NCI-H2196 treated with DMSO at 0.1 percent for 48 hours (cell line): Measurements from ENCODE around the gene ERBB2.

ENCODE experiments used
- DNase-seq: peaks from one replicate; lab custom pipeline; 2025; ENCODE audit not compliant: unreplicated experiment; lab: John Stamatoyannopoulos, UW

Gene ERBB2

DNA sequence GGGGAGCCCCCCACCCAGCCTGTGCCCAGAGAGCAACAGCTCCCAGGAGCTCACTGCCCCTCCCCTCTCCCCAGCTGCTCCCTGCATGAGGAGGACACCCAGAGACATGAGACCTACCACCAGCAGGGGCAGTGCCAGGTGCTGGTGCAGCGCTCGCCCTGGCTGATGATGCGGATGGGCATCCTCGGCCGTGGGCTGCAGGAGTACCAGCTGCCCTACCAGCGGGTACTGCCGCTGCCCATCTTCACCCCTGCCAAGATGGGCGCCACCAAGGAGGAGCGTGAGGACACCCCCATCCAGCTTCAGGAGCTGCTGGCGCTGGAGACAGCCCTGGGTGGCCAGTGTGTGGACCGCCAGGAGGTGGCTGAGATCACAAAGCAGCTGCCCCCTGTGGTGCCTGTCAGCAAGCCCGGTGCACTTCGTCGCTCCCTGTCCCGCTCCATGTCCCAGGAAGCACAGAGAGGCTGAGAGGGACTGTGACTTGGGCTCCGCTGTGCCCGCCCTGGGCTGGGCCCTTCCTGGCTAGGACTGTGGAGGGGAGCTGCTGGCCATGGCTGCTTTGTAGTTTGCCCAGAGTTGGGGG, 34.1 kb upstream of the ERBB2 start:
- no peak for DNase-seq

DNA sequence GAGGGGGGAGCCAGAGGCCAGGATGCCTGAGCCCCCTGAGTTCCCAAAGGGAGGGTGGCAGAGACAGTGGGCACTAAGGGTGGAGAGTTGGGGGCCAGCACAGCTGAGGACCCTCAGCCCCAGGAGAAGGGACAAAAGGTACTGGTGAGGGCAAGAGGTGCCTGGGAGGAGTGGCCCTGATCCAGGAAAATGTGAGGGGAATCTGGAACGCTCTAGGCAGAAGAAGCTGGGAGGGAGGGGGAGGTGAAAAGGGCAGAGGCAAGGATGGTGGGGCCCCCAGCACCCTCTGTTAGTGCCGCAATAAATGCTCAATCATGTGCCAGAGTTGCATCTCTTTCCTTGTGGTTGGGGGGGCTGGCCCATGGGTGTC, 33.6 kb upstream of the ERBB2 start:
- no peak for DNase-seq

DNA sequence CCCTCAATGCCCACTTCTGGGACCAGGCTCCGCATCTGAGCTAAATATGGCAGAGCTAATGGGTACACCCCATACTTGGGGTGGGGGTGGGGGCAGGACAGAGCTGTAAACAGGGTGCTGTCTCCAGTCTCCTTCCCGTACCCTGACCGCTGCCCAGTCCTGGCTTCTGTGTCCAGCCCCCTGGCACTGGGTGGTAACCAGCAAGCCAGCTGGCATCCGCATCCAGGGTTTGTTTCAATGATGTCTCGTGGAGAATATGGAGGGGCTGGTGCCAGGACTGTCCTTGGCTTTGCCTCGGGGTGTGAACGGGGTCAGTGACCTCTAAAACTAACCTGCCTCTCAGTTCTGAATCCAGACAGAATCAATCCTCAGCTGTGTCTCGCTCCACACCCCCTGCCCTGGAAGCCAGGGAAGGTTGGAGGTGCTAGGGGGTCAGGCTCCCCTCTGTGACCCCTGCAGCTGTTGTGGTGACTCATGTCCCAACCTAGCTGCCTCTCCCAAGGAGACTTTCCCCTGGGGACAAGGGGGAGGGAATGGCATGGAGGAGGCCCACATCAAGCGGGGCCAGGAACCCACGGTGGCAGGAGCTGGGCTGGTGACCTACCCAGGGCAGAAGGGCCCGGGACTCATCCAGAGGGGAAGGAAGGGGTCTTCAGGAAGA, 33.1 kb upstream of the ERBB2 start:
- DNase-seq: no peak

DNA sequence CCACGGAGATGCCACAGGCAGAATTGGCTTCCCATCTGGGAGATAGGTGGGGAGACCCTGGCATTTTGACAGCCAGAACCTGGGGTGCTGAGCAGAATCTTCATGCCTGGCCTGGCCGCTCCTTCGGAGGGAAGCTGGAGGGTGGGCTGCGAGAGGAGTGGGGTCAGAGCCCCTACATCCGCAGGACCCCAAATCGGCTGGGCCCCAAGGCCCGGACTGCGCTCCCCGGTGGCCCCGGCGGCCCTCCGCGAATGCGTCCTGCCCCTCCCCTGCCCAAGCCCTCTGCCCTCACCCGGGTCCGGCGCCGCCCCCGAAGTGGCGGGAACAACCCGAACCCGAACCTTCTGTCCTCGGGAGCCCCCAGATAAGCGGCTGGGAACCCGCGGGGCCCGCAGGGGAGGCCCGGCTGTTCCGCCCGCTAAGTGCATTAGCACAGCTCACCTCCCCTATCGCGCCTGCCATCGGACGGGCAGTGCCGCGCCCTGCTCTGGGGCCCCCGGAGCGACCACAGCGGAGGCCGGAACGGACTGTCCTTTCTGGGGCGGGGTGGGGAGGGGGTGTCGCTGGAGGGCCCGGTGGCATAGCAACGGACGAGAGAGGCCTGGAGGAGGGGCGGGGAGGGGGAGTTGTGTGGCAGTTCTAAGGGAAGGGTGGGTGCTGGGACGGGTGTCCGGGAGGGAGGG, 32.5 kb upstream of the ERBB2 start:
- no peak for DNase-seq

DNA sequence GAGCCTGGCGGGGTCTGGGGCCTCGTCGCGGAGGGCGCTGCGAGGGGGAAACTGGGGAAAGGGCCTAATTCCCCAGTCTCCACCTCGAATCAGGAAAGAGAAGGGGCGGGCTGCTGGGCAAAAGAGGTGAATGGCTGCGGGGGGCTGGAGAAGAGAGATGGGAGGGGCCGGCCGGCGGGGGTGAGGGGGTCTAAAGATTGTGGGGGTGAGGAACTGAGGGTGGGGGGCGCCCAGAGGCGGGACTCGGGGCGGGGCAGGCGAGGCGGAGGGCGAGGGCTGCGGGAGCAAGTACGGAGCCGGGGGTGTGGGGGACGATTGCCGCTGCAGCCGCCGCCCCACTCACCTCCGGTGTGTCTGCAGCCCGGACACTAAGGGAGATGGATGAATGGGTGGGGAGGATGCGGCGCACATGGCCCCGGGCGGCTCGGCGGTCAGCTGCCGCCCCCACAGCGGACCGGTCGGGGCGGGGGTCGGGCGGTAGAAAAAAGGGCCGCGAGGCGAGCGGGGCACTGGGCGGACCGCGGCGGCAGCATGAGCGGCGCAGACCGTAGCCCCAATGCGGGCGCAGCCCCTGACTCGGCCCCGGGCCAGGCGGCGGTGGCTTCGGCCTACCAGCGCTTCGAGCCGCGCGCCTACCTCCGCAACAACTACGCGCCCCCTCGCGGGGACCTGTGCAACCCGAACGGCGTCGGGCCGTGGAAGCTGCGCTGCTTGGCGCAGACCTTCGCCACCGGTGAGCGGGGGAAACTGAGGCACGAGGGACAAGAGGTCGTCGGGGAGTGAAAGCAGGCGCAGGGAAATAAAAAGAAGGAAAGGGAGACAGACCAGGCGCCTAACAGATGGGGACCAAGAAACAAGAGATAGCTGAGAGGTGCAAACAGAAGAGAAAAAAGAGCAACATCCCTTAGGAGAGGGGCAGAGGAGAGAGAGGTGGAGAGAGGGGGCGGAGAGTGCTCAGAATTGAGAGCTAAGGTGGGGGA, 31.6 kb upstream of the ERBB2 start, which contains the start of gene PNMT:
TSS of gene PNMT (plus strand) at position 509 of the 980 bp plus-strand sequence. CDS start at position 532, 23 bp downstream.
- no peak for DNase-seq

DNA sequence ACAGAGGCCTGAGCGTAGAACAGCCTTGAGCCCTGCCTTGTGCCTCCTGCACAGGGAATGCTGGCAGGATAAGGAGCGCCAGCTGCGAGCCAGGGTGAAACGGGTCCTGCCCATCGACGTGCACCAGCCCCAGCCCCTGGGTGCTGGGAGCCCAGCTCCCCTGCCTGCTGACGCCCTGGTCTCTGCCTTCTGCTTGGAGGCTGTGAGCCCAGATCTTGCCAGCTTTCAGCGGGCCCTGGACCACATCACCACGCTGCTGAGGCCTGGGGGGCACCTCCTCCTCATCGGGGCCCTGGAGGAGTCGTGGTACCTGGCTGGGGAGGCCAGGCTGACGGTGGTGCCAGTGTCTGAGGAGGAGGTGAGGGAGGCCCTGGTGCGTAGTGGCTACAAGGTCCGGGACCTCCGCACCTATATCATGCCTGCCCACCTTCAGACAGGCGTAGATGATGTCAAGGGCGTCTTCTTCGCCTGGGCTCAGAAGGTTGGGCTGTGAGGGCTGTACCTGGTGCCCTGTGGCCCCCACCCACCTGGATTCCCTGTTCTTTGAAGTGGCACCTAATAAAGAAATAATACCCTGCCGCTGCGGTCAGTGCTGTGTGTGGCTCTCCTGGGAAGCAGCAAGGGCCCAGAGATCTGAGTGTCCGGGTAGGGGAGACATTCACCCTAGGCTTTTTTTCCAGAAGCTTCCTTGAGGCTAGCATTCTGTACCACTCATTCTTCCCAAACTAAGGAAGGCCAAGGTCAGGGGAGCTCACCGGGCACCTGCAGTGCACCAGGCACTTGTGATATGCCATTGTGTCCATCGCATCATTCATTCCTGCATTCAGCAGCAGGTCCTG, 29.7 kb upstream of the ERBB2 start:
- DNase-seq: no peak

DNA sequence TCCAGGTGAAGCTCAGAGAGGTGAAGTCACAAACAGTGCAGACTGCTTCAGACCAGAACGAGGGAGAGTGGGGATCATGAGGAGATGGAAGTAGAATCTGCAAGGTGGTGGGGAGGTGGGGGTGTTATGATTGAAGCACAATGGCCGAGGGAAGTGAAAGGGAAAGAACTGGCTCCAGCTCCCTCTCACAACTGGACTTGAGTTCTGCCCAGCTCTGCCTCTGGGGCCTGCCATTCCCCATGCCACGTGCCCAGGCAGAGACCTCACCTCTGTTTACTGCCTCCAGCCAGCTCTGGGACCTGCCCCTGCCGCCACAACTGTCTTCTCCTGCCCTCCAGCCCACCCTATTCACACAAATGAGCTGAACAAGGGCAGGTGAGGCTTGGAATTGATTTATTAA, 29.1 kb upstream of the ERBB2 start:
- DNase-seq: no peak

DNA sequence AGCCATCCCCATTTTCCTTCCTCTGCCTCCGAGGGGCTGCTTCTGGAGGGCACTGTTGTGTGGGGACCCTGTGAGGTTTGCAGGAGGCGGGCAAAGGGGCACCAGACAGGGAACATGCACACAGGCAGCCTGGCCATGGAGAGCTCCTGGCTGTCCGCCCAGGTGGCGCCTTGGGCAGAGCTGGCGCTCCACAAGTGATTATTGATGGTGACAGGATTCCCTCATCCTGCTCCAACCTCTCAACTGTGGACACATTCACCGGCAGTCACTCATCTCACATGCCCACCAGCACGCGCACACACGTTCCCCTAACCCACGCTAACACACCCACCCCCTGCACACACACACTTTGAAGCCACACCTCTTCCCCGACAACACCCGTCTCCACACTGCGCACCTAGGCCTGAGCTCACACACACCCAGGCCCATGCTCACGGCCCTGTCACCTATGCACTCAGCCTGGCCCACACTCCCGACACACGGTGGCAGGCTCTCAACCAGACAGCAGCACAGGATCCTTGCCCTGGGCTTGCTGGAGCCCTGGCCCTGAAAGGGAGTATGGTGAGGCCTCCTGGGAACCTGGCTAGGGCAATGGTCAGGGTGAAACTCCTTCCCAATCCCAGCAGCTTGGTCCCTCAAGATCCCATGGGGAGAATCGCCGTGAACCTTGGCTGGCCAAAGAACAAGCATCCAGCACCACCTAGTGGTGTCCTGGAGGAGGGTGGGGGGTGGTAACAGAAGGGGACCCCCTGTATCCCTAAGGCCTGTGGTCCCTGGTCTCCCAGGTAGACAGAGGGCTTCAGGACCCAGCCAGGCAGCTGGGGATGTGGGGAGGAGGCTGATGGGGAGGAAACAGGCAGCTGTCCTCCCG, 28.0 kb upstream of the ERBB2 start:
- no peak for DNase-seq

DNA sequence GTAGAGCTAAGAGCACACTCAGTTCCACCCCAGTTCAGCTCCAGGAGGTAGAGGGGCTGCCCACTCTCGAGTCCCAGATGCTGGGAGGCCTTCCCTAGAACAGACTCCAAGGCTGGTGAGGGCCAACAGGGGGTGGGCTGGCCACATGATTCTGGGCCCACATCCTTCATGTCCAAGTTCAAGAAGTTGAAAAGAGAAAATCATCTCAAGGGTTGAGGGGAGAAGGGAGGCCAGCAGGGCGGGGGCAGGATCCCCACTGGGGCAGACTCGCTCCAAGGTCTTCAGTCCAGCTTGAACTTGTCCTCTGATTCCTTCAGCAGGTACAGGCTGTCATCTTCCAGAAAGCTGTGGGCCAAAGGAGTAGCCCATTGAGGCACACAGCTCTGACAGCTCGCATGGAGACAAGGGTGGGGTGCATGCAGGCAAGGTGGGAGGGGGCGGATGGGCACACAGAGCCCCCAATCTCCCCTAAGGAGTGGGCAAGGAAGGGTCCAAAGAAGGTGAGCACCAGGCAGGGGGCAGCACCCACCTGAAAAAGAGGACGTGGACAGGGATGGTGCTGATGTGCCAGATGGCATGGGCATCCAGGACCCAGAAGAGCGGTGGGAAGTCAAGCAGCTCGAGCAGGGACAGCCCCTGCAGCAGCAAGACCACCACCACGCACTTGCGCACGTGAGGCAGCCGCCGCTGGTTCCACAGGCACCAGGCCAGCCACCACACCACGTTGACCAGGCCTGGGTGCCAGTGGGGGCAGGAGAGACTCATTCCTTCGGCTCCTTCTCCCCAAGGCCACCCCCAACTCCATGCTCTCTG, 27.1 kb upstream of the ERBB2 start:
- no peak for DNase-seq

DNA sequence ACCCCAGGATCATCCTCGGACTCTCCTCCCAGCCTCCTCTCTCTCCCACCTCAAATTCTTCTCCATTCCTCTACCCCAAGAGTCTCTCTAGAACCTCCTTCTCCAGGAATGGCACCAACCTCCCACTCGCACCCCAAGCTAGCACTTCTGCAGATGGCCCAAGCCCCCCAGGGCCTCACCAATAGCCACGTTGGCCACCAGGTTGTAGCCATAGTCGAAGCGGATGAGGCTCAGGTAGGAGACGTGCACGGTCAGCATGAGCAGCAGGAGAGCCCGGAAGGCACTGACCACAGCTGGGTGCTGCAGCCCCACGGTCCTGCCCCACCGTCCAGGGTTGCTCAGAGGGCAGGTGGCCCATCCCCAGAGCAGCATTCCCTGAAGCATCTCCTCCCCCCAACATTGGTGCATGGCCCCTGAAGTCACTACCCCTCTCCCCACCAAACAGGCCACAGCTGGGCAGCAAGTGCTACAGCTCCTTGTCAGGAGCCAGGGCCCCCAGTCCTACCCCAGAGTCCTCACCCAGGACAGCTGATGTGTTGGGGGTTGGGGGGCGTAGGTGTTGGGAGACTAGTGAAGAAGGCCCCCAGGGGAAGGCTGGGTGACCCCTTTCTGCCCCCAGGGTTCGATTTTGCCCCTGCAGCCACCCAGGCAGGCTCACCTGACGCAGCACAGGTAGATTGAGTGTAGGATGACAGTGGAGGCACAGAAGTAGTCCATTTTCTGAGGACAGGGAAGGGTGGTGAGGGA, 26.4 kb upstream of the ERBB2 start:
- no peak for DNase-seq

DNA sequence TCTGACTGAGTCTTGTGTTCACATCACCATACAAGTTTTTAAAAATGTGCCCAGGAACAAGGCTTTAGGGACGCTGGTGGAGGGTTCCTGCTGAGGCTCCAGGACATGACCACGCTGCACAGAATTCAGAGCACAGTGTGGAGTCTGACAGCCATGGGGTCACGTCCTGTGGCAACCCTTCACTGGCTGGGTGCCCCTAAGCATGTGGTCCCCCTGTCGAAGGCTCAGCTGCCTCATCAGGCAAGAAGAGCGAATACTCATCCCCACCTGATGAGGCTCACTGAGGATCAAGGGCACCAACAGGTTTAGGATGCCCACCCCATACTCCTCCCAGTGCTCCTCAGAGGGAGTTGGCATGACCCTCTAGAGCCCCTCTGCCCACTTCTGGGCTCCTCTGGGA, 25.7 kb upstream of the ERBB2 start:
- no peak for DNase-seq

DNA sequence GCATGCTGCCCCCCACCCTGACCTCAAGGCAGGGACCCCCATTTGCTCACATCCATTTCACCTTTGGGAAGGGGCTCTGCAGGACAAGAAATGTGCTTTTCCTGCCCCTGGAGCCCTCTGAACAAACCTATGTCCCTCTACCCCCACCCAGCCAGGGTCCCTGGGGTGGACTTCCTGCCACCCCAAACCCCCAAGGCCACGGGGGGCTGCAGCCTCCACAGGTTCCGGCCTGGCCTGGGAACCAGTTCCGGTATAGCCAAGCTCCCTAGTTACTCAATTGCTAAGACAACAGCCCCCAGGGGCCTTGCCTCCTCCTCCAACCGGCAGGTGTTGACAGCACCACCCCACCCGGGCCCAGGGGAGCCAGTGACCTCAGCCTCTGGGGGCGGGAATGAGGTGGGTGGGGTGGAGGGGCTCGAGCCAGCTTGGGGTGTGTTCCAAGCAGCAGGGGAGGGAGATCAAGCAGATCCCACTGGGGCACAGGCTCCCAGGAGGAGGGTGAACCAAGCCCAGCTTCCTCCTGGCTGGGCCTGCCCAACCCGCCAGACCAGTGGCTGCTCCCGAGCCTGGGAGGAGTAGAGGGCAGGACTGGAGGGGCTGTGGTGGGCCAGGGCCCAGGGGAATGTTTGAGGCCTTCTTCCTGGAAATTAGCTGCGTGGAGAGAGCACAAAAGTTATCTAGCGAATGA, 25.0 kb upstream of the ERBB2 start:
- DNase-seq: no peak

DNA sequence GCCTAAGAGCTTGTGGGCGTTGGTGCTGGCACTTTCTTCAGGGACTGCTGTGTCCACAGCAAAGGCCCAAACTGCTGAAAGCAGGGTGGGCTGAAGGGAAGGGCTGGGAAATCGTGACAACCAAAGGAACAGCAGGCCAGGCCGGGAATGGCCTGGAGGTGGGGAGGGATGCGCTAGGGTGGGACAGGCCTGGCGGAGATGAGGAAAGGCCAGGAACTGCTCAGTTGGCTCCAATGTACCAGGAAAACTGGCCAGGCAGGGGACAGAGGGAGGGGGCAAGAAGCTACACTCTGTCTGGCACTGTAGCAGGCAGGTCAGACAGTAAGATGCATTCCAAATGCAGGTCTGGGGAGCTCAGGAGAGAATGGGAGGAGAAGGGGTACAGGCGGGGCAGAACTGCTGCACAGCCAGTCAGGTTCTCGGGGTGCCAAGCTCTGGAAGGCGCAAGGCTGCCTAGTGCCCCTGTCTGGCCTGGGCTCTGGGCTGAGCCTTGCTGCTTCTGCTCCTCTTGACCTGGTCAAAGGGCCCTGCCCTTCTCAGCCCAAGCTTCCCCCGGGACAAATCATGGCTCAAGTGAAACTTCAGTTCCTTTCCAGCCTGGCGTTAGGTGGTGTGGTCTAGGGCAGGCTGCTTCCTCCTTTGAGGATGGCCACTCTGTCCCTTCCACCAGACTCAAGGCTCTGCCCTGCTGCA, 24.3 kb upstream of the ERBB2 start:
- DNase-seq: no peak

DNA sequence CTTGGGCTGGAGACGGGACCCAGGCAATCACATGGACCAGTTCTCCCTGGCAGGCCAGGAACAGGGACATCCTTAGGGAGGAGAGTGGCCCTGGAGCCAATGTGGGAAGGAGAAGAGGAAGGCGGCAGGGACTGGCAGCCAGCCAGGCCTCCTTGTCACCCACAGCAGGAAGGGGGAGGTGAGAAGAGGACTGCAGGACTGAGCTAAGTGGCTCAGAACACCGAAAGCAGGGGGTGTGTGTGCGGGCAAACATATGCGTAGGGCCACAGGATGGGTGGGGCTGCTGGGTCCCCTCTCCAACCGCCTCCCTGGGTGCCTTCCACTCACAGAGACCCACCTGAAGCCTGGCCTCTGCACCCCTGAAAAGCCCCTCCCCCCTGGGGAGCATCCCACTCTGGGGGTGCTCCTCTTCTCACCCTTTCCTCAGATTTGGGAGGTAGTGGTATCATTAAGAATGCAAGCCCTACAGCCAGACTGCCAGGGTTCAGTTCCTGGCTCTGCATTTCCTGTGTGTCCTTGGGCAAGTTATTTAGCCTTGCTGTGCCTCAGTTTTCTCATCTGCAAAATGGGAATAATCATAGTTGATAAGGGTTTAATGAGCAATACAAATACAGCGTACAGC, 23.6 kb upstream of the ERBB2 start:
- DNase-seq: no peak

DNA sequence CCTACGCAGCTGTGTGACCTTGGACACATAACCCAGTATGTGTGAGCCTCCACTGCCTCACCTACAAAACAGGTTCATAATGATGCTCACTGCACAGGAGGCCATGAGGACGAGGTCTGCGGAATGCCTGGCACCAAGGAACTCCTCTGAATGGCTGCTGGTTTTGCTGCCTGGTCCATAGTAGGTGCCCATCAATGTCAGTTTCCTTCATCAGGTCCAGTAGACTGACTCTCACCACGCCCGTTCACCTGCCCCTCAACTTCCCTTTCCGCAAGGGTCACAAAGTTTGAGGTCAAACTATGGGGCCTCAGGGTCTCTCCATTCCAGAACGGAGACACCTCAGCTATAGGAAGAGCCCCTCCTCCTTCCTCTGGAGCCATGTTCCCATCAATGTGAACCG, 22.8 kb upstream of the ERBB2 start:
- no peak for DNase-seq

DNA sequence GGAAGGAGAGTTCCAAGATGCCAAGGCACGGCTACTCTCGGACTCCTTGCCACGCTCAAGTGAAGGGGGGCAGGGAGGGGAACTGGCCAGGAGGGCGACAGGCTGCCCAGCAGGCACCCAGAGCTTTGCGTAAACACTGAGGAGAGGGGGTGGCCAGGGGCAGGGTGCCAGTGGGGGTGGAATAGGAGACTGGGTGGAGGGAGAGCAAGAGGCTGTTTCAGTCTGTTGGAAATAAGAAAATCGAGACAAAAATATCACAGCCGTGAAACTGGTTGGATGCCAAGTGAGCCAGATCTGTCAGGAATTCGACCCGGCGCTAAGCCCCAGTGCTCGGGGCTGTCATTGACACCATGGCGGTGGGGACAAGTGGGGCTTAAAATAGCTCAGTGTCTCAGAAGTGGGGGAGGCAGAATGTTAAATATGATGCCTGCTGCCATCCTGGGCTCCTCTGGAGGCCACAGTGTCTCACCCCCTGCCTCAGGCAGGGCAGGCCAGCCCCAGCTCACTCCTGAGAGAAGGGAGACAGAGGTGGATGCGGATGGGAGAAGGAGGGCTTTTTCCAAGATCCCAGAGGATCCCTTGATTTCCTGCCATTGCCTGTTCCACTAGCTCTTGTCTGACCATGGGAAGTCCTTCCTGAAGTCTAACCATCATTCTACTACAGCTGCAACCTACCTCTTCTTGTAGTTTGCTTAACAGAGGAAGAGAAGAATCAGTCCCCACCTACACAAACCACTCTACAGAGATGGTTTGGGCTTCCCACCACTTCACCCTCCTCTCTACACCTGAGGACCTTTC, 22.1 kb upstream of the ERBB2 start:
- DNase-seq: peak; percentile 9
